Neural crest cell (in vitro differentiated cells): ENCODE data around the gene DACT2. TPM values are rescaled to one million over a fixed set of nuclear protein-coding genes. Genes with fewer than 3 reads are reported as not detected.

ENCODE experiments used
- DNase-seq: peaks from one replicate; pipeline ENCODE4 v3.0.0; 2021; ENCODE audit warnings: low read depth, mixed read lengths, low spot score
- H3K27ac Mint-ChIP-seq: one replicate; pipeline ENCODE4 v1.8.0; 2021; ENCODE audit warnings: mild to moderate bottlenecking, mixed read lengths; ENCODE audit not compliant: unreplicated experiment
- H3K27me3 Mint-ChIP-seq: 2 replicates; pipeline ENCODE4 v1.8.0; 2021; ENCODE audit warnings: low read depth, mild to moderate bottlenecking, mixed read lengths
- H3K36me3 Mint-ChIP-seq: 2 replicates; pipeline ENCODE4 v1.8.0; 2021; ENCODE audit warnings: low read depth, mild to moderate bottlenecking, mixed read lengths
- H3K4me1 Mint-ChIP-seq: 2 replicates; pipeline ENCODE4 v1.8.0; 2021; ENCODE audit warnings: mixed read lengths
- H3K4me3 Mint-ChIP-seq: one replicate; pipeline ENCODE4 v1.8.0; 2021; ENCODE audit warnings: mild to moderate bottlenecking, mixed read lengths
- H3K9me3 Mint-ChIP-seq: 2 replicates; pipeline ENCODE4 v1.8.0; 2021; ENCODE audit warnings: mixed read lengths
- total RNA-seq: library from RNA; stranded (reverse); gene quantifications from 2 replicates; pipeline ENCODE4 v1.2.1, GENCODE V29; 2021
- TF ChIP-seq, protein P1 (sequence below): fragments of 200-600 bp; sonication (generic); conservative IDR thresholded peaks from 2 replicates; pipeline ENCODE4 v1.5.0; 2021; ENCODE audit warnings: antibody characterized with exemption, mild to moderate bottlenecking

DACT2 gene
- total RNA-seq, 1 donor from 2014 or later = 0.19 TPM

DNA sequence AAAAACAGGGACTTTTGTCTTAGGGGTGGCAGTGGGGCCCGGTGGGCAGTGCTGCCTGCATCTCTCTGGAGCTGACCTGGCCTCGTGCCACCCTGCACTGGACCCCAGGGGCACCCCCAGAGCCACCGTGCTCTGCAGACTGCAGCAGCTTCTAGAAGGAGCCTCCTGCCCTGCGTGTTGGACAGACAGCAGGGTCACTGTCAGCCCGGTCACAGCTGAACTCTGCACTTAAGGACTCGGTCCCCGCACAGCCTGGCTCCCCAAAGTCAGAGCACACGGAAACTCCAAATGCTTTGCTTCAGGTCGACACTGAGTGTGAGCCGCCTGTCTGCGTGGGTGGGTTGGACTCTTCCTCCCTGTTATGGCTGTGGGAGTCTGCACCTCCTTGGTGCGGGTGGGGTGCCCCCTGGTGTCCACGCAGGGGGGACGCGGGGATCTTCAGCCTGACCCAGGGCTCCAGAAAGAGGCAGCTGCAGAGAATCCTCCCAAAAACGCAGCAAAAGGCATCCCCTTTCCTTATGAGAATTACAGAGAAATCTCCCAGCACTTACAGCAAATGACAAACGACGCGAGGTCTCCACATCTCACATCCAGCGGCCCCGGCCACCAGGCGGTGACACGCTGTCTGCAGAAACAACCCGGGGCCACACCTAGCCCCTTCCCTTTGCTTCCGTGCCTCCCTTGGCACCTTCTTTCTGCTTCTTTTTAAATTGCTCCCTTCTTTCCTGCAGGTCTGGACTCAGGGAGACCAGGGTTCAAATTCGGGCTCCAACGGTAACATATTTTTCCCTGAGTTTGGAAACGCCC, 36.3 kb upstream of the DACT2 start:
- TF ChIP-seq, protein P1, sequence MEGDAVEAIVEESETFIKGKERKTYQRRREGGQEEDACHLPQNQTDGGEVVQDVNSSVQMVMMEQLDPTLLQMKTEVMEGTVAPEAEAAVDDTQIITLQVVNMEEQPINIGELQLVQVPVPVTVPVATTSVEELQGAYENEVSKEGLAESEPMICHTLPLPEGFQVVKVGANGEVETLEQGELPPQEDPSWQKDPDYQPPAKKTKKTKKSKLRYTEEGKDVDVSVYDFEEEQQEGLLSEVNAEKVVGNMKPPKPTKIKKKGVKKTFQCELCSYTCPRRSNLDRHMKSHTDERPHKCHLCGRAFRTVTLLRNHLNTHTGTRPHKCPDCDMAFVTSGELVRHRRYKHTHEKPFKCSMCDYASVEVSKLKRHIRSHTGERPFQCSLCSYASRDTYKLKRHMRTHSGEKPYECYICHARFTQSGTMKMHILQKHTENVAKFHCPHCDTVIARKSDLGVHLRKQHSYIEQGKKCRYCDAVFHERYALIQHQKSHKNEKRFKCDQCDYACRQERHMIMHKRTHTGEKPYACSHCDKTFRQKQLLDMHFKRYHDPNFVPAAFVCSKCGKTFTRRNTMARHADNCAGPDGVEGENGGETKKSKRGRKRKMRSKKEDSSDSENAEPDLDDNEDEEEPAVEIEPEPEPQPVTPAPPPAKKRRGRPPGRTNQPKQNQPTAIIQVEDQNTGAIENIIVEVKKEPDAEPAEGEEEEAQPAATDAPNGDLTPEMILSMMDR = peak; percentile 86
- H3K36me3 Mint-ChIP-seq = peaks cover 4% of the 10 kb centered on the region
- no peak overlapping the region for H3K27ac Mint-ChIP-seq
- no peaks in the 10 kb centered on the region for H3K27me3 Mint-ChIP-seq
- peaks cover 8% of the 10 kb centered on the region for H3K9me3 Mint-ChIP-seq
- no peak overlapping the region for H3K4me3 Mint-ChIP-seq
- H3K4me1 Mint-ChIP-seq = peaks cover 5% of the 10 kb centered on the region
- DNase-seq = peak; percentile 70

DNA sequence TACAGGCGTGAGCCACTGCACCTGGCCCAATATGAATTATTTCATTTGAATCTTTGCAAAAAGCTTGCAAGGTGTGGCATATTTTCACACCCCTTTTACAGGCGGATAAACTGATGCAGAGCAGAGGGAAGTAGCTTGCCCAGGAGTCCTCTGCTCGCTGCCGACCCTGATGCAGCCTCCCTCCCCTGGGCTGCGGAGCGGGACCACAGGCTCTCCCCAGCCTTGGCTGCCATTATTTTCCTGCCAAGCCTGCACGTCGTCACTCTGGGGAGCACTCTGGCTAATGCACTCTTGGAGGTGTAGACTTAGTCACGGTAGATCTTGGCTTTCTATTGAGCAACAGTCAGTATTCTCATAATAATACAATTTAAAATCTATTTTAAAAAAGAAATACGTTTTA, 34.8 kb upstream of the DACT2 start:
- TF ChIP-seq, protein P1 = no peak
- Mint-ChIP-seq H3K27me3 (no peaks in the 10 kb centered on the region), H3K4me1 (peaks cover 5% of the 10 kb centered on the region), H3K27ac (no peak overlapping the region), H3K4me3 (no peak overlapping the region), H3K36me3 (peaks cover 2% of the 10 kb centered on the region), H3K9me3 (peaks cover 4% of the 10 kb centered on the region)
- no peak for DNase-seq

- Mint-ChIP-seq H3K4me1 (peaks cover 5% of the 10 kb centered on the region), H3K27ac (no peak overlapping the region), H3K9me3 (peaks cover 4% of the 10 kb centered on the region), H3K4me3 (no peak overlapping the region), H3K27me3 (no peaks in the 10 kb centered on the region), H3K36me3 (peaks cover 2% of the 10 kb centered on the region)
- no peak for DNase-seq
- TF ChIP-seq, protein P1 = no peak
Observed at GRCh38 chr6:168353041-168353440, 33.5 kb upstream of the DACT2 start.

- Mint-ChIP-seq H3K36me3 (peaks cover 2% of the 10 kb centered on the region), H3K4me1 (peaks cover 5% of the 10 kb centered on the region), H3K27ac (no peak overlapping the region), H3K4me3 (no peak overlapping the region), H3K9me3 (peaks cover 4% of the 10 kb centered on the region), H3K27me3 (no peaks in the 10 kb centered on the region)
- TF ChIP-seq, protein P1 = no peak
- no peak for DNase-seq
Observed at GRCh38 chr6:168352096-168352495, 32.5 kb upstream of the DACT2 start.

- Mint-ChIP-seq H3K27me3 (no peaks in the 10 kb centered on the region), H3K27ac (no peak overlapping the region)
- TF ChIP-seq, protein P1 = no peak
Observed at GRCh38 chr6:168349718-168350210, 30.2 kb upstream of the DACT2 start.

More at GRCh38 chr6:168349718-168350210, 30.2 kb upstream of the DACT2 start:
- H3K4me3 Mint-ChIP-seq = no peak overlapping the region
- peaks cover 4% of the 10 kb centered on the region for H3K9me3 Mint-ChIP-seq
- H3K36me3 Mint-ChIP-seq = peaks cover 2% of the 10 kb centered on the region
- no peaks in the 10 kb centered on the region for H3K4me1 Mint-ChIP-seq
- no peak for DNase-seq
